A549 (cell line): ENCODE data around the gene PSMD6. TPM values are rescaled to one million over a fixed set of nuclear protein-coding genes. Genes with fewer than 3 reads are reported as not detected.

ENCODE experiments used
- ATAC-seq, 2 experiments: fragments of 200-7000 bp in 1 of 2; fragments of >200 bp in 1 of 2; cut with Nextera tagmentation in 1 of 2; cut with Tn5 transposase in 1 of 2; 3 replicates each; pipeline versions ENCODE4 v1.8.0 to v1.9.1; 2018 to 2020; ENCODE audit warnings: mild to moderate bottlenecking in 1 of 2, moderate library complexity in 1 of 2
- CTCF ChIA-PET: fragments of 300-600 bp; sonication (Branson Sonifier 250); formaldehyde crosslinking; extraction: SDS; loops from one replicate; lab custom pipeline; 2021; ENCODE audit warnings: antibody characterized with exemption, inconsistent platforms; lab: Yijun Ruan, JAX
- POLR2A ChIA-PET: fragments of 350-600 bp; formaldehyde crosslinking; extraction: SDS; loops from one replicate; lab custom pipeline; 2021; ENCODE audit warnings: antibody characterized with exemption, inconsistent platforms; lab: Yijun Ruan, JAX
- DNase-seq, 2 experiments: peaks; one replicate each; pipeline versions ENCODE4 v3.0.0 to v3.0.0-alpha.2; 2011 to 2016; ENCODE audit warnings: low read depth in 1 of 2, low spot score in 1 of 2
- FAIRE-seq: peaks from 2 replicates; lab custom pipeline; 2011; peaks lifted over from hg19 to GRCh38; lab: Jason Lieb, UNC
- H3K27ac ChIP-seq, 2 experiments: fragments of >200 bp; sonication (Bioruptor Twin); formaldehyde crosslinking; 3 replicates each; pipeline ENCODE4 v1.5.1; 2016 to 2017
- H3K4me1 ChIP-seq: fragments of >200 bp; sonication (Bioruptor Twin); formaldehyde crosslinking; 3 replicates; pipeline ENCODE4 v1.6.1; 2016
- H3K4me2 ChIP-seq: fragments of >200 bp; sonication (Bioruptor Twin); formaldehyde crosslinking; 3 replicates; pipeline ENCODE4 v1.6.1; 2016
- H3K4me3 ChIP-seq: fragments of >200 bp; sonication (Bioruptor Twin); formaldehyde crosslinking; 3 replicates; pipeline ENCODE4 v1.5.1; 2016
- H3K9me3 ChIP-seq: fragments of >200 bp; sonication (Bioruptor Twin); formaldehyde crosslinking; 3 replicates; pipeline ENCODE4 v1.6.1; 2016
- ATOH8 ChIP-seq: fragments of 250-450 bp; sonication (Bioruptor Pico); IDR thresholded peaks from 2 replicates; pipeline ENCODE4 v1.5.0; 2020; ENCODE audit warnings: low read depth, mild to moderate bottlenecking, moderate library complexity
- BCL3 ChIP-seq: fragments of >200 bp; sonication (Bioruptor Twin); formaldehyde crosslinking; IDR thresholded peaks from 3 replicates; pipeline ENCODE4 v1.6.1; 2016
- CHD2 ChIP-seq: fragments of 150-350 bp; IDR thresholded peaks from 2 replicates; pipeline ENCODE4 v1.6.1; 2014; ENCODE audit warnings: low read length; ENCODE audit not compliant: partially characterized antibody
- CHD4 ChIP-seq: fragments of 200-600 bp; sonication (generic); IDR thresholded peaks from 2 replicates; pipeline ENCODE4 v1.6.1; 2016; ENCODE audit warnings: antibody characterized with exemption, mild to moderate bottlenecking, borderline replicate concordance
- EHF ChIP-seq: fragments of 250-450 bp; sonication (Bioruptor Pico); IDR thresholded peaks from 2 replicates; pipeline ENCODE4 v1.5.0; 2020; ENCODE audit warnings: mild to moderate bottlenecking
- ESRRA ChIP-seq: fragments of 150-350 bp; IDR thresholded peaks from 2 replicates; pipeline ENCODE4 v1.6.1; 2014; ENCODE audit warnings: mild to moderate bottlenecking, low read length, borderline replicate concordance
- FOSL2 ChIP-seq, 2 experiments: fragments of 450-650 bp in 1 of 2; fragments of >200 bp in 1 of 2; sonication (Bioruptor Twin) in 1 of 2; formaldehyde crosslinking; IDR thresholded peaks; 2 replicates each; pipeline versions ENCODE4 v1.5.0 to v1.6.1; 2016 to 2020; ENCODE audit warnings: mild to moderate bottlenecking in 1 of 2, moderate library complexity in 1 of 2
- FOXS1 ChIP-seq: fragments of 250-450 bp; sonication (Bioruptor Pico); IDR thresholded peaks from 2 replicates; pipeline ENCODE4 v1.5.0; 2020; ENCODE audit warnings: mild to moderate bottlenecking, moderate library complexity
- HDAC2 ChIP-seq: fragments of 200-600 bp; sonication (generic); IDR thresholded peaks from 2 replicates; pipeline ENCODE4 v1.6.1; 2016
- HOXB13 ChIP-seq: fragments of 250-450 bp; sonication (Bioruptor Pico); IDR thresholded peaks from 2 replicates; pipeline ENCODE4 v1.5.0; 2020; ENCODE audit warnings: low read depth, mild to moderate bottlenecking, moderate library complexity
- KDM5A ChIP-seq: fragments of 200-600 bp; sonication (generic); IDR thresholded peaks from 2 replicates; pipeline ENCODE4 v1.6.1; 2016; ENCODE audit warnings: antibody characterized with exemption, mild to moderate bottlenecking
- MAFK ChIP-seq: fragments of 450-650 bp; IDR thresholded peaks from 2 replicates; pipeline ENCODE4 v1.6.1; 2014; ENCODE audit not compliant: partially characterized antibody
- MYC ChIP-seq: IDR thresholded peaks from 2 replicates; pipeline ENCODE4 v1.6.1; 2012; ENCODE audit warnings: mild to moderate bottlenecking, inconsistent platforms, low read length, improper control_type of control experiment, borderline replicate concordance
- PHF8 ChIP-seq: fragments of 200-600 bp; sonication (generic); IDR thresholded peaks from 2 replicates; pipeline ENCODE4 v1.6.1; 2016; ENCODE audit warnings: low read depth, mild to moderate bottlenecking, antibody characterized with exemption, moderate library complexity, borderline replicate concordance
- POLR2AphosphoS2 ChIP-seq: conservative IDR thresholded peaks from 2 replicates; pipeline ENCODE4 v1.6.1; 2012; ENCODE audit warnings: low read length, improper control_type of control experiment, inconsistent platforms
- RAD21 ChIP-seq, 2 experiments: fragments of >200 bp in 1 of 2; sonication (Bioruptor Twin) in 1 of 2; formaldehyde crosslinking in 1 of 2; IDR thresholded peaks in 1 of 2; conservative IDR thresholded peaks in 1 of 2; 2 replicates in 1 of 2; 3 replicates in 1 of 2; pipeline ENCODE4 v1.6.1; 2012 to 2018; ENCODE audit warnings: inconsistent platforms in 1 of 2
- RARB ChIP-seq: fragments of 250-450 bp; sonication (Bioruptor Pico); IDR thresholded peaks from 2 replicates; pipeline ENCODE4 v1.8.0; 2021; ENCODE audit warnings: mild to moderate bottlenecking, moderate library complexity
- SMC3 ChIP-seq: fragments of >200 bp; sonication (Bioruptor Twin); formaldehyde crosslinking; IDR thresholded peaks from 3 replicates; pipeline ENCODE4 v1.6.1; 2018; ENCODE audit warnings: inconsistent platforms
- SREBF2 ChIP-seq: fragments of 450-650 bp; IDR thresholded peaks from 2 replicates; pipeline ENCODE4 v1.6.1; 2014; ENCODE audit warnings: mild to moderate bottlenecking, moderate library complexity
- ZFP36 ChIP-seq: fragments of 450-650 bp; IDR thresholded peaks from 2 replicates; pipeline ENCODE4 v1.6.1; 2014; ENCODE audit warnings: borderline replicate concordance; ENCODE audit not compliant: partially characterized antibody
- WGBS: methylation state at CpG from one replicate; pipeline ENCODE4 v1.1.6; 2017; ENCODE audit errors: missing lambda C conversion rate; 5-methylcytosine and 5-hydroxymethylcytosine counted together
- polyA plus RNA-seq, 4 experiments: library from polyadenylated mRNA; depleted of rRNA in 3 of 4; stranded (reverse); fragments of >200 nt; fragmentation: RNase III in 1 of 4; extraction: RNeasy Plus Mini Kit Qiagen cat#74134 plus additional on column Dnase treatment in 1 of 4; gene quantifications; 2 replicates in 3 of 4; 3 replicates in 1 of 4; pipeline ENCODE4 v1.2.3, GENCODE V29; 2011 to 2017
- TF ChIP-seq, protein P1 (sequence below): fragments of 450-650 bp; IDR thresholded peaks from 2 replicates; pipeline ENCODE4 v1.6.1; 2014; ENCODE audit warnings: antibody characterized with exemption
- TF ChIP-seq, protein P2 (sequence below): IDR thresholded peaks from 2 replicates; pipeline ENCODE4 v1.6.1; 2012

PSMD6 gene
- polyA plus RNA-seq, 2 of the 4 experiments (the other 2 are of a cell fraction), result 76.8 to 117 TPM

GRCh38 chr3:64029287-64029686 lies 6.0 kb upstream of the PSMD6 start:
- H3K4me2 ChIP-seq, result no peak overlapping the region
- 85% methylated on average over 4 of the region's 4 CpGs for WGBS
- TF ChIP-seq PHF8, result no peak
- TF ChIP-seq EHF (CRISPR knock-in tag), result no peak
- TF ChIP-seq SMC3, result no peak
- no peak for TF ChIP-seq HDAC2
- no peak for TF ChIP-seq ZFP36
- no peak for TF ChIP-seq SREBF2
- TF ChIP-seq ESRRA, result no peak
- no peak for TF ChIP-seq KDM5A
- TF ChIP-seq CHD2, result no peak
- TF ChIP-seq MAFK, result no peak
- TF ChIP-seq RAD21 (conservative IDR thresholded peaks at IDR 0.05 in 1 of 2, IDR thresholded peaks at IDR 0.05 in 1 of 2), result no peak
- TF ChIP-seq, protein P1, sequence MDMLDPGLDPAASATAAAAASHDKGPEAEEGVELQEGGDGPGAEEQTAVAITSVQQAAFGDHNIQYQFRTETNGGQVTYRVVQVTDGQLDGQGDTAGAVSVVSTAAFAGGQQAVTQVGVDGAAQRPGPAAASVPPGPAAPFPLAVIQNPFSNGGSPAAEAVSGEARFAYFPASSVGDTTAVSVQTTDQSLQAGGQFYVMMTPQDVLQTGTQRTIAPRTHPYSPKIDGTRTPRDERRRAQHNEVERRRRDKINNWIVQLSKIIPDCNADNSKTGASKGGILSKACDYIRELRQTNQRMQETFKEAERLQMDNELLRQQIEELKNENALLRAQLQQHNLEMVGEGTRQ, result no peak
- TF ChIP-seq, protein P2, sequence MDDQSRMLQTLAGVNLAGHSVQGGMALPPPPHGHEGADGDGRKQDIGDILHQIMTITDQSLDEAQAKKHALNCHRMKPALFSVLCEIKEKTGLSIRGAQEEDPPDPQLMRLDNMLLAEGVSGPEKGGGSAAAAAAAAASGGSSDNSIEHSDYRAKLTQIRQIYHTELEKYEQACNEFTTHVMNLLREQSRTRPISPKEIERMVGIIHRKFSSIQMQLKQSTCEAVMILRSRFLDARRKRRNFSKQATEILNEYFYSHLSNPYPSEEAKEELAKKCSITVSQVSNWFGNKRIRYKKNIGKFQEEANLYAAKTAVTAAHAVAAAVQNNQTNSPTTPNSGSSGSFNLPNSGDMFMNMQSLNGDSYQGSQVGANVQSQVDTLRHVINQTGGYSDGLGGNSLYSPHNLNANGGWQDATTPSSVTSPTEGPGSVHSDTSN, result no peak
- no peak for TF ChIP-seq FOSL2 (IDR thresholded peaks at IDR 0.05)
- TF ChIP-seq FOSL2 (CRISPR knock-in tag; IDR thresholded peaks at IDR 0.05), result no peak
- ATAC-seq, result no peak
- peaks cover 12% of the 10 kb centered on the region for H3K4me1 ChIP-seq
- CTCF ChIA-PET, result interaction anchor here (0.6 to 6.6 kb wide), 10 partner anchors 8 to 456 kb away, joined by 3 to 54 read pairs (median 10); partner anchors contain the start of gene PRICKLE2
- peak overlapping the region; percentile 25 to 79; a peak in 3 of 6 replicates for H3K27ac ChIP-seq
- no peak for DNase-seq
- H3K4me3 ChIP-seq, result no peak overlapping the region
- POLR2A ChIA-PET, result no interaction called here
- no peak for FAIRE-seq
- H3K9me3 ChIP-seq, result peaks cover 8% of the 10 kb centered on the region

DNA sequence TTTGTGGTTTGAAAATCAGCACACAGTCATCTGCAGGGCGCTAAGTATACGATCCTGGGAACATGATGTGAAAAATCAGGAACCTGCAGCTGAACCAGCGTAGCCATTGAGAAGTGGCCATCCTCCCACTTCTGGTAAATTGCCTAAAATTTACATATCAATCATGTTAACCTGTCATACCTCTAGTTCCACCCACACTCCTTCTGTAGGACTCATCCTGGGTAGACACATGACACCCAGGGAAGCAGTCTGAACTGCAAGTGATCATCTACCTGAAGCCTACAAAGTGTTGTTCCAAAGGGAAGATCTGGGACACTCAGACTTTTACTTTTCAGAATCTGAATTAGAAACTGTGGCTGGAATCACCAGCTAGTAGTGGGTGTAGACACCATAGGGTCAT lies 5.5 kb upstream of the PSMD6 start:
- TF ChIP-seq EHF (CRISPR knock-in tag), result no peak
- TF ChIP-seq BCL3, result no peak
- no peak for TF ChIP-seq RAD21 (conservative IDR thresholded peaks at IDR 0.05 in 1 of 2, IDR thresholded peaks at IDR 0.05 in 1 of 2)
- TF ChIP-seq RARB (CRISPR knock-in tag), result no peak
- TF ChIP-seq HOXB13 (CRISPR knock-in tag), result no peak
- TF ChIP-seq, protein P1, result no peak
- TF ChIP-seq POLR2AphosphoS2, result no peak
- TF ChIP-seq FOXS1 (CRISPR knock-in tag), result no peak
- TF ChIP-seq MYC, result no peak
- TF ChIP-seq CHD4, result no peak
- TF ChIP-seq ATOH8 (CRISPR knock-in tag), result no peak
- ATAC-seq, result no peak
- Histone ChIP-seq H3K4me3 (no peak overlapping the region), H3K27ac (peak overlapping the region; percentile 25 to 79; a peak in 4 of 6 replicates), H3K4me1 (peaks cover 14% of the 10 kb centered on the region), H3K9me3 (peaks cover 3% of the 10 kb centered on the region), H3K4me2 (no peak overlapping the region)
- ChIA-PET POLR2A (no interaction called here), CTCF (interaction anchor here (1.1 to 6.6 kb wide), 4 partner anchors 34 to 456 kb away, joined by 3 to 54 read pairs (median 27); partner anchors contain the start of gene PRICKLE2)
- FAIRE-seq, result no peak
- DNase-seq, result no peak
- 93% methylated on average over 3 of the region's 3 CpGs for WGBS
